NCI-H524 (cell line): ENCODE measurements around the gene TTC21A.
"Not testable (repeated sequence)": the region's sequence is repeated elsewhere in the genome, so short reads cannot be mapped to it uniquely, and the experiment has no call there.

ENCODE experiments used
- DNase-seq, 2 experiments: peaks; one replicate each; lab custom pipeline; 2025; lab: John Stamatoyannopoulos, UW

The TTC21A gene

GRCh38 chr3:39149498-39150147 lies 42.1 kb downstream of the TTC21A start:
- no peak for DNase-seq

GRCh38 chr3:39150148-39150802 lies 42.8 kb downstream of the TTC21A start:
- peak; percentile 70 to 82 for DNase-seq

- DNase-seq = peak in 1 of 2 experiments; percentile 33
These were observed 43.5 kb downstream of the TTC21A start for GRCh38 chr3:39150803-39151631.

- DNase-seq = no peak
These were observed 46.4 kb downstream of the TTC21A start for GRCh38 chr3:39153977-39154279.

- no peak for DNase-seq
These were observed 47.0 kb downstream of the TTC21A start for GRCh38 chr3:39154280-39155021.

- no peak for DNase-seq
These were observed 48.9 kb downstream of the TTC21A start for GRCh38 chr3:39156421-39156820.

GRCh38 chr3:39157359-39157758 lies 49.9 kb downstream of the TTC21A start:
- DNase-seq = no peak

GRCh38 chr3:39158148-39158715 lies 50.8 kb downstream of the TTC21A start:
- DNase-seq = no peak

- DNase-seq = no peak
These were observed 56.9 kb downstream of the TTC21A start for GRCh38 chr3:39164414-39164813.

GRCh38 chr3:39165518-39165917 lies 58.0 kb downstream of the TTC21A start:
- no peak for DNase-seq

GRCh38 chr3:39166134-39166710 lies 58.7 kb downstream of the TTC21A start:
- no peak for DNase-seq

GRCh38 chr3:39166932-39167532 lies 59.6 kb downstream of the TTC21A start:
- DNase-seq = no peak

GRCh38 chr3:39168156-39168780 lies 60.8 kb downstream of the TTC21A start:
- DNase-seq = no peak

GRCh38 chr3:39169712-39170111 lies 62.2 kb downstream of the TTC21A start:
- no peak for DNase-seq

- DNase-seq = no peak
These were observed 63.0 kb downstream of the TTC21A start for GRCh38 chr3:39170461-39170860.

GRCh38 chr3:39170877-39171276 lies 63.4 kb downstream of the TTC21A start:
- not testable (repeated sequence) for DNase-seq

- no peak for DNase-seq
These were observed 64.4 kb downstream of the TTC21A start for GRCh38 chr3:39171860-39172259.

- no peak for DNase-seq
These were observed 66.0 kb downstream of the TTC21A start for GRCh38 chr3:39173318-39174125.

- DNase-seq = no peak
These were observed 68.7 kb downstream of the TTC21A start for GRCh38 chr3:39176025-39176714.
